GM18499 (cell line): Measurements from ENCODE around the gene STXBP5.

Source experiments
- ATAC-seq: cut with Tn5 transposase; IDR thresholded peaks from one replicate; pipeline ENCODE4 v1.9.1; 2021; ENCODE audit warnings: moderate number of reproducible peaks; ENCODE audit not compliant: insufficient read depth, unreplicated experiment

STXBP5 gene

DNA sequence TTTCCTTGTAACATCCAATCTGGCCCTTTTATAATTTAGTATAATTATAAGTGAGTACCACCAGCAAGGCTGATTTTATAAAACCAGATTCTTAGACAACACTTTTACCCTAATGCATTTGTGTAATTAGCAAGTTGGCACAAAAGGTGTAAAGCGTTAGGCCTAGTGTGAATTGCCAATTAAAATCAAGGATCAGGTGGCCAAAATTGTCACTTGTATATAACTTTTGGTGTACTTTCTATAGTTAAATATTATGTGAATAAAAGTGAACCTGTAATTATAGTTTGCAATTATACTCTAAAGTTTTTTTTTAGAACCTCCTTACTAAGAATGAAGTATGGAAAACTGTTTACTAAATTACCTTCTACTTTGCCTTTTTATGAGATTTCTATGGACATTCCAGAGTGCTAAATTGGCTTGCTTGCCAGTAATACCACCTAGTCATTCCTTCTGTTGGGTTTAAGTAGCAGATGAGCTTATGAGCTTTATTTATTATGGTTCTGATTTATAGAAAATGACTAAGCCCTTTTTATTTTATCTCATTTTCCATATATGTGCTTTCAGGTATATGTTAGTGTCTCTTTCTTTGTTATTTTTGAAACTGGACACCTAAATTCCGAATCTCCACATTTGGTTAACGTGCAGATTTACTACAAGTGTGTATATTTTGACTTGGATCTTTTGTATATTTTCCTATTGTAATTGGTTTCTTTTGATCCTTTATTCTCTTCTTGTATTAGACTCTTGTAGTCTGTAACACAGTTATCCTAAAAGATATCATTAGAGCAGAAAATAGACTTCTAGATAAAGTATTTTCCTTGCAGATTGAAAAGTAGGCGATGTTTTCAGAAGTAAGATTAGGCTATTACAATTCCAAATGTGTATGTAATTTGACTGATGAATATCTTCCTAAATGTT, 3.9 kb downstream of the STXBP5 start:
- no peak for ATAC-seq

DNA sequence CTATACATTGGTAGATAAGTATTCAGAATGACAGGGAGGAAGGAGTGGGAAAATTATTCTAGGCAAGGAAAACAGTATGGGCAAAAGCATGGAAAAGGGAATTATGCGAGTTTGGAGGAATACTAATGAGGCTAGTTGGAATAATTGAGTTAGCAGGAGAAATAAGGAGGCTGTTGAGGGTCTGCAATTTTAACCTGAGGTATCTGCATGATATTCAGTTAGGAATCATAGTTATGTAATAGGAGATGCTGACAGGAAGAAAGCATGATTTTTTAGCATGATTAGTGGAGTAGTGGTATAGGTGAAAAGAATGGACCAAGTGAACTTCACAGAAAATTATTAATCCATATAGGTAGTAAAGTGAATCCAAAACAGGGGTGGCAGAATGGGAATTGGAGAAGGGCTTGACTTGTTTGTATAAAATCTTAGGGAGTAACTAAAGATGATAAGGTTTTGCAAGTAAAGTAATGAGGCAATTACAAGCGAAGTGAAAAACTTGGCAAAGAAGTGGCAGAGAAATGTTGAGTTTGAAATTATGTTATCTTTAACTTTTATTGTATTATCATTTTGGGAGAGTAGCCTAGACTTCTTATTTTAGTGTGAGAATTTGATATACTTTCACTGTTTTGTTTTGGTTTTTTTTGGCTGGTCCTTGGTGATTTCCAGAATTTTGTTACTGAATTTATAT, 5.7 kb downstream of the STXBP5 start:
- ATAC-seq, result no peak

- ATAC-seq, result no peak
These were observed 7.1 kb downstream of the STXBP5 start for GRCh38 chr6:147211349-147211748.

DNA sequence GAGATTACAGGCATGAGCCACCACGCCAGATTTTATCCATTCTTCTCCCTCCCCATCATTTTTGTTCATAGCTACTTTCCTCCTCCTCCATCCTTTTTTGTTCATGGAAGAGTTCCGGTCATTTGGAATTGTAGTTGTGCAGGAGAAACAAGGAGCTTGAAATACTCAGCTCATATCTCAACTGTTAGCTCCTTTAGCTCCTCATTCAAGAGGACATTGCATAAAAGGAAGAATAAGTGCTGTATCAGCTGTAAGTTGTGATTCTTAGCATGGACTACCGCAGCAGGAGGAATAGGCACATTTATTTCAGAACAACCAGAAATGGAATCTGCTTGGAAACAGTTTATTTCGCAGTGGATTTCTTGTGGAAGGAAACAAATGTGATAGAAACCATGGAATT, 7.6 kb downstream of the STXBP5 start:
- ATAC-seq, result no peak

GRCh38 chr6:147212622-147213021, 8.4 kb downstream of the STXBP5 start:
- no peak for ATAC-seq

DNA sequence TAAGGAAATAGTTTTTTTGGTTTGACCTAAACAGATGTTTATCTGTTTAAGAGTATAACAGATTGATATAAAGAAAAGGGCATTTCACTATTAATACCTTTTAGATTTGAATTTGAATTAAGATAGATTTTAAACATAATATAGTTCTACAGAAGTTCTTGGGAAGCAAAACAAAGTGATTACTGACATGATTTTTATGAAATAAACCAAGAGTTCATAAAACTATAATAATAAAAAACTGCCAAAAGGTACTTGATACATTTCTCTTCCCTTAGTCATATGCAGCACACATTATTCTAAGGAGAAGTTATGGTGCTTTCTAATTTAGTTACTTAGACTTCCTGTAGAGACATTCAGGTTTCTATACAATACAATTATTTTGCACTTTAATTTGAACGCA, 9.6 kb downstream of the STXBP5 start:
- no peak for ATAC-seq

GRCh38 chr6:147214248-147215227, 10.3 kb downstream of the STXBP5 start:
- ATAC-seq, result no peak

GRCh38 chr6:147216915-147217314, 12.7 kb downstream of the STXBP5 start:
- ATAC-seq, result no peak

GRCh38 chr6:147217840-147218404, 13.7 kb downstream of the STXBP5 start:
- no peak for ATAC-seq

GRCh38 chr6:147218797-147219196, 14.6 kb downstream of the STXBP5 start:
- ATAC-seq, result no peak

- no peak for ATAC-seq
These were observed 15.2 kb downstream of the STXBP5 start for GRCh38 chr6:147219463-147219862.

GRCh38 chr6:147220345-147220744, 16.1 kb downstream of the STXBP5 start:
- ATAC-seq, result no peak

DNA sequence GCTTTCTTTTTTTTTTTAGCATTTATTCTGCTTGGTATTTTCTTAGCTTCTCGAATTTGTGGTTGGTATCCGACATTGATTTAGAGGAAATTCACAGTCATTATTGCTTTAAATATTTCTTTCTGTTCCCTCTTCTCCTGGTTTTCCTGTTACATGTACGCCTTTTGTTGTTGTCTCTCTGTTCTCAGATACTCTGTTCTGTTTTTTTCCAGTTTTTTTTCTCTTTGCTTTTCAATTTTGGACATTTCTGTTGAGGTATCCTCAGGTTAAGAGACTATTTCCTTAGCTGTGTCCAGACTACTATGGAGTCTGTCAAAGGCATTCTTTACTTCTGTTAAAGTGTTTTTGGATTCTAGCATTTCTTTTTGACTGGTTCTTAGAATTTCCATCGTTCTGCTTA, 17.5 kb downstream of the STXBP5 start:
- no peak for ATAC-seq

DNA sequence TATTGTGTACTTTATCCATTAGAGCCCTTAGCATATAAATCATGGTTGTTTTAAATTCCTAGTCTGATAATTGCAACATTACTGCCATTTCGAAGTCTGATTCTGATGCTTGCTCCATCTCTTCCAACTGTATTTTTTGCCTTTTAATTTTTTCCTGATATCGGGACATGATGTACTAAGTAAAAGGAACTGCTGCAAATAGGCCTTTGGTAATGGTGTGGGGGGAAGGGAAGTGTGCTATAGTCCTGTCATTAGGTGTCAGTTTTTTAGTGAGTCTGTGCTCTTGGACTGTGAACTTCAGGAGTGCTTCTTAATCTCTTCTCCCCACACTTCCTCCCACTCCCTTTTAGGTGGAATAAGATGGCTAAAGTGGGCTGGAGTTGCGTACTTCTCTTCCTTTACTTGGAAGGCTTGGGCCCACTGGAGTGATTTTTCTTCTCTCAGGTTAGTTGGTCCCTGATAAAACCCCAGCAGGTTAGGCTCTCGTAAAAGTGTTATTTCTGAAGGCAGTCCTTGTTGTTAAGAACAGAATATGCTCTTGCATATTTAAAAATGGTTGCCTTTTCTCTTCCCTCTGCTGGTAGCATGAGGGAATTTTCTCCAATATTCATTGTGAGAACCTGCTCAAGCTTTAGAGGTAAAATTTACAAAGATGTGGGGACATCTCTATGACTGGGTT, 18.1 kb downstream of the STXBP5 start:
- ATAC-seq, result no peak

DNA sequence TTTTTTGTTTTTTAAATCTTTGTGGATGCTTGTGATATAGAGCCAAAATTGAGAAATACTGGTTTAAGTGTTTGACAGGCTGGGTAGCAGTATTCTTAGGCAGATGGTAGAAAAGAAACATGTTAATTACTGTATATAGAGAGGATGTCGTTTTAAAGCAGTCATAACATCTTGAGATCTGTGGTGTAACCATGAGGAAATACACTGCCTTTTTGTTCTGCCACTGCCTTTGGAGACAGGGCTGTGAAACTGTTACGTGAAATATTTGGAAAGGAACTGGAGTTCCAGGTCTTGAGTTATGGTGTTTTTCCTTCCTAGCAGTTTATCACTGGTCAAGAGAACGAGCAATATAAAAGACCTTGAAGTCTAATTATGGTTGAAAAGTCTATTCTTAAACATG, 19.5 kb downstream of the STXBP5 start:
- no peak for ATAC-seq

DNA sequence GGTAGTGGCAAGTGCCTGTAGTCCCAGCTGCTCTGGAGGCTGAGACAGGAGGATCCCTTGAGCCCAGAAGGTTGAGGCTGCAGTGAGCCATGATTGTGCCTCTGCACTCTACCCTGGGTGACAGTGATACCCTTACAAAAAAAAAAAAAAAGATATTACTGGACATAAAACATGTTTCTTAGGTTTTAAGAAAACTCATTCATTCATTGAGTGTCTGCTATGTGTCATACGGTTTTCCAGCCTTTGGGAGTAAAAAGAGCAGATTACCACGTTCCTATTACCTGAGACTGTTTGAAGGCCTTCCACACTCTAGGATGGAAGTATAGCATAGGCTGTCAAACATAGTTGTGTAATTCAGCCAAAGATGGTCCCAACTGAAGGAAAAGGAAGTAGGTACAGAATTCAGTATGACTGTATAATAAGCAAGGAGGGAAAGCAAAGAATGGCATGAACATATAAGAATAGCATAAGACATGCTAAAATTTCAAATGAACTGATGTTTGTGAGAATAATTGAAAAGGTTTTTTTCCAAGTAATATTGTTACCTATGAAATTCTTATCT, 22.0 kb downstream of the STXBP5 start:
- no peak for ATAC-seq

DNA sequence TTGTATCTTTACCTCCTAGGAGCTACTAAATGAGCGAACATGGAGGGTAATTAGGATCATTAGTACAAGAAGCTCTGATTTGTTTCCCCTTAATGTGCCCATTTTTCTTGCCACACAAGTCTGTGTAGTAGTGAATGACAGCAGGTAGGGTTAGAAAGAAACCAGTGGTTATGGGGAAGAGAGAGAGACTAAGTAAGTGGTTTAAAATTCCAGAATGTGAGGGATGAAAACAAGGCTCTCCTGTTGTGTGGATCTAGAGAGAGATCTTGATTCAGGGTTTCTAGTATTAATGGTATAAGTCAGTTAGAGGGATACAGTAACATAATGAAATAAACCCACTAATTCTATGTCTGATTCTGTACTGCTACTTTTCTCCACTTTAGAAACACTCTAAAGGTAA, 22.7 kb downstream of the STXBP5 start:
- no peak for ATAC-seq

DNA sequence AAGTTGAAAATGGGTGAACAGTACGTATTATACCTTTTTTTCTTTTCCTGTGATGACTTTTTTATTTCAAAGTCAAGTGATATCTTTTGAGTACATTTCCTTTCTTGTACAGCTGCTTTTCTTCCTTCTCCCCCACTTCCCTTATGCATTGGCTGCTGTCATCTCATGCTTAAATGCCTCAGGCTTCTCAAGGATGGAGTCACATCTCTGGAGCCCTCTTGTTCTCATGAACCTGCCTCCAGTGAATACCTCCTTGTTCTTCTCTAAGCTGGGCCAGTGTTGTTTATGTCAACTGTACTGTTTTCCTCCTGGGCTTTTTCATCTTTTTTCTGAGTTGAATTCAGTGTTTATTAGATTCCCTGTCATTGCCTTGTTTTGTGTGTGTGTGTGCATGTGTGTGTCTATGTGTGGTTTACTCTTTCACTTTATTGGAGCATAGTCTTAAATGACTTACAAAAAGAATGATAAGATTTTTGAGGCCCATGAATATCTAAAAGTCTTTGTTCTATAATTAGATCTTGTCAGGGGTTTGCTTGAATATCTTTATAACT, 23.6 kb downstream of the STXBP5 start:
- ATAC-seq, result no peak

DNA sequence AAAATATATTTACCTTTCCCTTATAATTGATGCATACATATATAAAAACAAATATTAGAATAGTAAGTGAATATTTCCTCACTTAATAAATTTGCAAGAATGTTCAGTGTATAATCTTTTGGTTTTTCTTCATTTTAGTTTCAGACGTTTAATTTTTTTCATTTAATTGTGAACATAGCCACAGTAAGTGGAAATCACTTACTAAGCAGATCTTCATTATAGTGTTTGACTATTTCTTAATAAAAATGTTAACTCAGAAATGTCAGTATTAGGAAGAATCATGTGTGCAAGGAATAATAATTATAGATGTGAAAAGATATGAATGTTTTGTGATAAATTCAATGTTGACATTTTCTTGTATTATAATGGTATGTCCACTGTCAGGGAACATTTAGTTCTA, 27.4 kb downstream of the STXBP5 start:
- ATAC-seq, result no peak
